Naive B cell (primary cell): ENCODE results near the gene FANCC. TPM values are rescaled to one million over a fixed set of nuclear protein-coding genes. Genes with fewer than 3 reads are reported as not detected.

Experiments
- ATAC-seq, 2 donors: fragments of 150-1000 bp; cut with Tn5 transposase; 2 replicates each; pipeline ENCODE4 v1.10.0; 2021; ENCODE audit warnings: low read depth in 2 of 2, mild to moderate bottlenecking in 2 of 2, moderate library complexity in 2 of 2
- DNase-seq: peaks from one replicate; pipeline ENCODE4 v3.0.0; 2022
- H3K27ac Mint-ChIP-seq, 6 donors: one replicate each; pipeline ENCODE4 v1.8.0; 2020 to 2022; ENCODE audit warnings: mild to moderate bottlenecking in 6 of 6, mixed read lengths in 6 of 6, moderate library complexity in 5 of 6, inconsistent platforms in 2 of 6
- H3K27me3 Mint-ChIP-seq, 3 donors: one replicate each; pipeline ENCODE4 v1.8.0; 2021 to 2022; ENCODE audit warnings: mixed read lengths in 3 of 3, mild to moderate bottlenecking in 1 of 3
- H3K36me3 Mint-ChIP-seq, 2 donors: one replicate each; pipeline ENCODE4 v1.8.0; 2020 to 2022; ENCODE audit warnings: mixed read lengths in 2 of 2, inconsistent platforms in 1 of 2, mild to moderate bottlenecking in 1 of 2
- H3K4me1 Mint-ChIP-seq, 3 donors: one replicate each; pipeline ENCODE4 v1.8.0; 2020 to 2022; ENCODE audit warnings: mixed read lengths in 3 of 3, inconsistent platforms in 1 of 3, mild to moderate bottlenecking in 1 of 3, moderate library complexity in 1 of 3
- H3K4me3 Mint-ChIP-seq, 8 donors: one replicate each; pipeline ENCODE4 v1.8.0; 2020 to 2022; ENCODE audit warnings: mild to moderate bottlenecking in 8 of 8, mixed read lengths in 8 of 8, moderate library complexity in 8 of 8, inconsistent platforms in 2 of 8
- H3K9me3 Mint-ChIP-seq, 7 donors: one replicate each; pipeline ENCODE4 v1.8.0; 2020 to 2022; ENCODE audit warnings: mixed read lengths in 7 of 7, mild to moderate bottlenecking in 5 of 7, inconsistent platforms in 2 of 7, moderate library complexity in 1 of 7
- polyA plus RNA-seq, 6 donors: library from polyadenylated mRNA; unstranded; fragments of 300-500 nt; fragmentation: Illumina TruSeq; gene quantifications; one replicate each; pipeline ENCODE4 v1.2.3, GENCODE V29; 2021; ENCODE audit warnings: low read depth in 6 of 6

The FANCC gene
- polyA plus RNA-seq, 6 donors from 2014 or later = 1.3 to 11.8 (median 3.4) TPM

DNA sequence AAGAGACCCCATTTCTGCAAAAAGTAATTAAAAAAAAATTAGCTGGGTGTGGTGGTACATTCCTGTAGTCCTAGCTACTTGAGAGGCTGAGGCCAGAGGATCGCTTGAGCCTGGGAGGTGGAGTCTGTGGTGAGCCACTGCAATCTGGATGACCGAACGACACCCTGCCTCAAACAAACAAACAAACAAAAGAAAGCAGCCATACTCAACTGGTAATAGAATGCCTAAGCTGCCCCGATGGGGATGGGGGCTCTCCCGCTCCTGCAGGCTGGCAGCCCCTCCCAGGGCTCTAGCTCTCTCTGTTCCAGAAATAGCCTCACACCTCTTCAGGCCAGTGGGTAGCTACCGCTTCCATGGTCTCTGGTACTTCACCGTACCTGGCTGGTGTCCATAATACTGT, 241.8 kb downstream of the FANCC start:
- H3K9me3 Mint-ChIP-seq = no peaks in the 10 kb centered on the region
- H3K27ac Mint-ChIP-seq = no peak overlapping the region
- DNase-seq (no peak), ATAC-seq (no peak)
- no peaks in the 10 kb centered on the region for H3K27me3 Mint-ChIP-seq
- peaks cover 0 to 4% of the 10 kb centered on the region in 2 donors for H3K36me3 Mint-ChIP-seq
- no peak overlapping the region for H3K4me3 Mint-ChIP-seq
- H3K4me1 Mint-ChIP-seq = peaks cover 0 to 4% (median 0%) of the 10 kb centered on the region in 3 donors

DNA sequence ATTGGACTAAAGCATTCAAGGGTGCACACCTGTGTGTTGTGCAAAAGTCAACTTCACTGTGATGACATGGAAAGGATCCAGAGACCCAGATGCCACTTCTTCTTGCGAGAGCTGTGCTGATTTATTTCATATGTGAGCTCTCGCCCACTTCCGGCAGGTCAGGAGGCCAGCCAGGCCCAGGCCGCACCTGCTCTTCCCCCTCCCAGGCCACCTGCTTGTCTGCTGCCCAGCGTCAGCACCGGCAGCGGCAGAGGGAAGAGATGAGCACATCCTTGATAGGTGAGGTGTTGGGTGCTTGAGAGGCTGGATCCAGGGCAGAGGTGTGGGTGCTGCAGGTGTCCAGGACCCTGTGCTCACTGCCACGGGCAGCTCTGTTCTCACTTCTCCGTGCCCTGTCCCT, 242.9 kb downstream of the FANCC start:
- DNase-seq = no peak
- Mint-ChIP-seq H3K4me1 (peaks cover 0 to 4% (median 0%) of the 10 kb centered on the region in 3 donors), H3K4me3 (no peak overlapping the region), H3K9me3 (no peaks in the 10 kb centered on the region), H3K27ac (no peak overlapping the region), H3K27me3 (no peaks in the 10 kb centered on the region), H3K36me3 (peaks cover 0 to 8% of the 10 kb centered on the region in 2 donors)
- ATAC-seq = no peak

DNA sequence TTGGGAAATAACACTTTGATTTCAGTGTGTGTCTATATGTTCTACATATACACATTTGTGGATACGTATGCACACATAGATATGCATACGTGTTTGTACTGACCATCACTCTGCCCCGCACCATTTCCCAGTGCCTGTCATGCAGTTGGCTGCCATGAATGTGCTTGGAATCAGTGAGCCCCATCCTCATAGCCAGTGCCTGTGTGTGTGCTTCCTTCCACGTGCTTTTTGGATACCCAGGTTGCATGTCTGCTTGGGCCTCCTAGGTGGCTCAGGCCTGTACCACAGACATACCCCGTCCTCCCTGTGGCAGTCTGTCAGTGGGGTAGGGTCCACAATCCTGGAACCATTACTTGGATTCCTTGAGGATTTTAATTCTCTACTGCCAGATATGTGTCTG, 243.6 kb downstream of the FANCC start:
- no peaks in the 10 kb centered on the region for H3K27me3 Mint-ChIP-seq
- ATAC-seq (no peak), DNase-seq (no peak)
- peaks cover 0 to 4% (median 0%) of the 10 kb centered on the region in 3 donors for H3K4me1 Mint-ChIP-seq
- H3K27ac Mint-ChIP-seq = no peak overlapping the region
- no peak overlapping the region for H3K4me3 Mint-ChIP-seq
- no peaks in the 10 kb centered on the region for H3K9me3 Mint-ChIP-seq
- H3K36me3 Mint-ChIP-seq = peaks cover 0 to 8% of the 10 kb centered on the region in 2 donors

DNA sequence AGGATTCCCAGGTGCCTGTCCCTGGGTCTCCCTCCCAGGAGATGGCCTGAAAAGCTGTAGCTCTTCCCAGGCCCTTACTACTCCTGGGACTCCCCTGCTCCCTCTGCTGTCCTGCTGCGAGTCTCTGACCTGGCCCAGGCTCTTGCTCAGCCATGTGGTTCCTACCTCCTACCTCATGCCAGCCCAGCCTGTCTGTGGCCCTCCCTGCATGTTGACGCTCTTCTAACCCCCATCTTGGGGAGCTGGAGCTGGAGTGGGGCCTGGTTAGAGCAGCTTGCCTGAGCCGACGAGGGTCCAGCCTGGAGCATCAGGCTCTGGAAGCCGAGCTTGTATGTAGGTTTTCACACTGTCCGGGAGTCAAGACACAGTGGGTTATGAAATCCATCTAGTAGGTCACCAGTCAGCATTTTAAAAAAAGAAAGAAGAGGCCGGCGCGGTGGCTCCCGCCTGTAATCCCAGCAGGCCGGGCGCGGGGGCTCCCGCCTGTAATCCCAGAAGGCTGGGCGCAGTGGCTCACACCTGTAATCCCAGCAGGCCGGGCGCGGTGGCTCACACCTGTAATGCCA, 244.4 kb downstream of the FANCC start:
- Mint-ChIP-seq H3K9me3 (no peaks in the 10 kb centered on the region), H3K27ac (no peak overlapping the region), H3K36me3 (peaks cover 0 to 12% of the 10 kb centered on the region in 2 donors), H3K4me1 (peaks cover 0 to 4% (median 0%) of the 10 kb centered on the region in 3 donors), H3K4me3 (no peak overlapping the region), H3K27me3 (no peaks in the 10 kb centered on the region)
- DNase-seq (no peak), ATAC-seq (no peak)

DNA sequence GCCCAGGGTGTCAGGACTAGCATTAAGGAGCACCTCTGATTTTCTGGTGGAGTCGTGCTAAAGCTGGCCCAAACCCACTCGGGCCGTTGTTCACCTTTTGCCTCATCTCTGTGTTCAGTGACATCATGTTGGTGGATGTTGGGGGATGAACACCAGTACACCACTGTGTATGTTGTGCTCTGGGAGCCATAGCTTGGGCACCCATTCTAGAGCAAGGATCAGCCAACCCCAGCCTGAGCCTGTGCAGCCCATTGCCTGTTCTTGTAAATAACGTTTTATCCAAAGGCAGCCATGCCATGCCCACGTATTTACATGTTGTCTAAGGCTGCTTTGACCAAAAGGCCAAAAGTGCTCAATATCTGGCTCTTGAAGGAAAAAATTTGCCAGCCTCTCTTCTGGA, 245.6 kb downstream of the FANCC start:
- Mint-ChIP-seq H3K4me3 (no peak overlapping the region), H3K36me3 (peaks cover 0 to 12% of the 10 kb centered on the region in 2 donors), H3K27me3 (no peaks in the 10 kb centered on the region), H3K4me1 (peaks cover 0 to 4% (median 0%) of the 10 kb centered on the region in 3 donors), H3K9me3 (no peaks in the 10 kb centered on the region), H3K27ac (no peak overlapping the region)
- DNase-seq (no peak), ATAC-seq (no peak)

DNA sequence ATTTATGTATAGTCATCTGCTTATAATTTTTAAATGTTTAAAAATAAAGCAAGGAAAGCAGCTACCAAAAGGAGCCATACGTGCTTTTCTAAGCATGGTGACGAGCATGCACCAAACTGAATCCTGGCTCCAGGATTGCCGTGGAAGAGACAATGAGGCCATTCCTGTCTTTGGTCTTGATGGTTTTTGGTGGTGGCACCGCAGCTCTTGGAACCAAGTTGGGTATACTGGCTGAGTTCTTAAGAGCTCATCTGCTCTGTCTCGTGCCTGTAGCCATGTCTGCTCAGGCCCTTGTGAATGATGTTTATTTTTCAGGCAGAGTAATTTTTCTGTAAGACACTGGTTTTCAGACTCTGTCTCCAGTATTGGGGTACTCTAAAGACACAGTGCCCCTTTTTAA, 246.1 kb downstream of the FANCC start:
- peaks cover 0 to 4% (median 0%) of the 10 kb centered on the region in 3 donors for H3K4me1 Mint-ChIP-seq
- ATAC-seq = no peak
- no peak for DNase-seq
- no peak overlapping the region for H3K27ac Mint-ChIP-seq
- H3K4me3 Mint-ChIP-seq = no peak overlapping the region
- peaks cover 0 to 12% of the 10 kb centered on the region in 2 donors for H3K36me3 Mint-ChIP-seq
- H3K27me3 Mint-ChIP-seq = no peaks in the 10 kb centered on the region
- no peaks in the 10 kb centered on the region for H3K9me3 Mint-ChIP-seq

DNA sequence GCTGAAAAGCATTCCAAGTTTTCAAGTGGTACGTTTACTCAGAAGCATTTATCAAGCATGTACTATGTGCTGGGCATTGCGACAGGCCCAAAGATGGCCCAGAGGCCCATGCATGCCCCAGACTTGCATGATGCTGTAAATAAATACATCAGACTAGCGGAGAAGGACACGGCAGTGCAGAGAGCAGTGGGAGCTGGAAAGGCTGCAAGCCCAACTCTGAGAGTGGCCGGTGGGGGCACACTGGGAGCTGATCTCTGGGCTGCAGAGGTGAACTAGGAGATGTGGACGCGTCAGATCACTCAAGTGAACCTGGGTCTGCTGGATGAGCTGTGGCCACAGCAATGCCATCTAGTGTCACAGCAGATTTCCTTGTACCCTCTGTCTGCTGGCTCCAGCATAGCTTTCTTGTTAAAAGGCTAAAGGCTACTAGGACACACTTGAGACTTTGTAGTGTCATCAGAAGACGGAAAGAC, 246.9 kb downstream of the FANCC start:
- Mint-ChIP-seq H3K4me3 (no peak overlapping the region), H3K27ac (no peak overlapping the region), H3K36me3 (peaks cover 0 to 12% of the 10 kb centered on the region in 2 donors), H3K27me3 (no peaks in the 10 kb centered on the region), H3K9me3 (no peaks in the 10 kb centered on the region), H3K4me1 (peaks cover 0 to 4% (median 0%) of the 10 kb centered on the region in 3 donors)
- DNase-seq = no peak
- ATAC-seq = no peak

DNA sequence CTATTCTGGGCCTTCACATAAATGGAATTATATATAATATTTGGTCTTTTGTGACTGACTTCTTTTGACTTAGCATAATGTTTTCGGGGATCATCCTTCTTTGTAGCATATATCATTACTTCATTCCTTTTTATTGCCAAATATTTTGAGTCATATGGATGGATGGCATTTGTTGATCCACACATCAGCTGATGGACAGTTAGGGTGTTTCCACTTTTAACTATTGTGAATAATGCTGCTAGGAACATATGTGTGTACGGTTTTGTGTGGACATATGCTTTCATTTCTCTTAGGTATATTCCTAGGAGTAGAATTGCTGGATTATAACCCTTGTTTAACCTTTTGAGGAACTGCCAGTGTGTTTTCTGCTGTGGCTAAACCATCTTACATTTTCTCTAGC, 249.6 kb downstream of the FANCC start:
- no peaks in the 10 kb centered on the region for H3K27me3 Mint-ChIP-seq
- ATAC-seq (no peak), DNase-seq (no peak)
- H3K36me3 Mint-ChIP-seq = peaks cover 9 to 15% of the 10 kb centered on the region in 2 donors
- no peaks in the 10 kb centered on the region for H3K9me3 Mint-ChIP-seq
- no peaks in the 10 kb centered on the region for H3K4me1 Mint-ChIP-seq
- no peak overlapping the region for H3K4me3 Mint-ChIP-seq
- H3K27ac Mint-ChIP-seq = no peak overlapping the region

DNA sequence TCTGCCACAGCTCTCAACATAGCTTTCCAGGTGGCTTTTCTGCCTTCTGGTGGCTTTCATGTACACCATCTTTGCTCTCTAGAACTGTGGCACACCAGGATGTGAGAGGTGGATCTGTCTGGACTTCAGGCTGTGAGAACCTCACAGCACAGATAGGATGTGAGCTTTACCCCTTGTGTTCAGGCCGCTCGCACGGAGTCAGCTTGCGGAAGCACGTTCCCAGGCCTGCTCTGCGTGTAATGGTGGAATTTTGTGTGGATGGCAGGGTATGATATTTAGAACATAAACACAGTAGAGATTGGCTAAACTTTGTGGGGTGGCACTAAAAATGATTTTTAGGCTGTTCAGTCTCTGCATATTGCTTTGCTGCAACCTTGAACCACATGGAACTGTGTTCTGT, 250.5 kb downstream of the FANCC start:
- no peak overlapping the region for H3K4me3 Mint-ChIP-seq
- peaks cover 0 to 1% (median 0%) of the 10 kb centered on the region in 3 donors for H3K4me1 Mint-ChIP-seq
- H3K9me3 Mint-ChIP-seq = no peaks in the 10 kb centered on the region
- H3K27me3 Mint-ChIP-seq = no peaks in the 10 kb centered on the region
- DNase-seq (no peak), ATAC-seq (no peak)
- H3K36me3 Mint-ChIP-seq = peaks cover 9 to 19% of the 10 kb centered on the region in 2 donors
- no peak overlapping the region for H3K27ac Mint-ChIP-seq

DNA sequence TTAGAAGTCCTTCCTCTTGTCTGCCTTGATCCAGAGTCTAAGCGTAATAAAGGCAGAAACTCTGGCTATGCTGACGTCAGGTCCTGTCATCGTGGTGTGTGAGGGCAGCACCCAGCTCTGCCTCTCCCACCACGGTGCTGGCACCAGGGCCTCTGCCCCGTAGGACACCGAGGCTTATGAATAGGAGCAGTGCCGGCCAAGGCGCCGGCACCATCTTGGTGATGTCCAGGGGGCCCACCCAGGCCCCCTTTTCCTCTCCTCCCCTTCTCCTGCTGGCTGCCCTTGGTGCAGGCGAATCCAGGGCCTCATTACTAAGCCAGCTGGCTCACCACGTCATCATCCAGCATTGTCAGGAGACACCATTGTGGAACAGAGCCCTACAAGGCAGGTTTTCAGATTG, 252.3 kb downstream of the FANCC start:
- ATAC-seq (no peak), DNase-seq (no peak)
- peaks cover 0 to 5% (median 0%) of the 10 kb centered on the region in 3 donors for H3K4me1 Mint-ChIP-seq

DNA sequence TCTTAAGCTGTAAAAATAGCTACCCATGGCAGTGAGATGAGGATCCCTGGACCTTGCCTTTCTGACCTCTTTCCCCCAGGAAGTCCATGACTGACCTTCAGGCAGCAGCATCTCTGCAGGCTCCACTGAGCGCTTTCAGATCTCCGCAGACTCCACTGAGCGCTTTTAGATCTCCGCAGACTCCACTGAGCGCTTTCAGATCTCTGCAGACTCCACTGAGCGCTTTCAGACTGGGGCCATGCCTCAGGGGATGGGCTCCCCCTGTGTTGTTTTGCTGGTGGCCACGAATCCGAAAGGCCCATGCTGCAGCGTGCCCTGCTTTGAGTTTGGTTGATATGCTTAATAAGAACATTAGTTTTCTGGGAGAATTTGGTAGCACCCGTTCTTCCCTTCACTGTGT, 254.2 kb downstream of the FANCC start:
- H3K27me3 Mint-ChIP-seq = no peaks in the 10 kb centered on the region
- peaks cover 9 to 16% of the 10 kb centered on the region in 2 donors for H3K36me3 Mint-ChIP-seq
- DNase-seq = no peak
- no peak for ATAC-seq
- peaks cover 0 to 5% (median 3%) of the 10 kb centered on the region in 3 donors for H3K4me1 Mint-ChIP-seq
- no peaks in the 10 kb centered on the region for H3K9me3 Mint-ChIP-seq
- no peak overlapping the region for H3K4me3 Mint-ChIP-seq
- peak overlapping the region in 1 of 6 donors; percentile 61 for H3K27ac Mint-ChIP-seq

More for the DNA sequence above, 252.3 kb downstream of the FANCC start:
- Mint-ChIP-seq H3K36me3 (peaks cover 9 to 19% of the 10 kb centered on the region in 2 donors), H3K9me3 (no peaks in the 10 kb centered on the region), H3K27me3 (no peaks in the 10 kb centered on the region), H3K4me3 (no peak overlapping the region), H3K27ac (no peak overlapping the region)

DNA sequence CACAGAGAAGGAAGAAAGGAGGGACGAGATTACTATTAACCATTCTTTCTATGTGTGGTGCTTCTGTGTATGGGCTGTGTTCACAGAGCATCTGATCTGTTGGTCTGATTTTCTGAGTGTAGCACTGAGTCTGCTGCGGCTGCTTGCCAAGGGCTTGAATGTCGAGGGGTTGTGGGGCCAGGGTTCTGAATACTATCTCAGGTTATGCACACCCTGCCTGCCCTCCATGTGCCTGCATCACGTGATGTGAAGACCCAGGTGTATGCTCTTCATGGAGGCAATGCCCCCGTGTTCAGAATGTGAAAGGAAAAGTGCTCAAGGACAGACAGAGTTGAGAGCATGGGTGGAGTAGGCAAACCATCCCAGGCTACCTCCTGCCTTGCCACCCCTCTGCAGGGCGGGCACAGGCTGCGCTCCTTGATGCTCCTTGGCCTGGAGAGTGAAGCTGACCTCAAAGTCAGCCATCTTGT, 254.9 kb downstream of the FANCC start:
- H3K27me3 Mint-ChIP-seq = no peaks in the 10 kb centered on the region
- H3K36me3 Mint-ChIP-seq = peaks cover 9 to 15% of the 10 kb centered on the region in 2 donors
- no peaks in the 10 kb centered on the region for H3K9me3 Mint-ChIP-seq
- H3K4me3 Mint-ChIP-seq = no peak overlapping the region
- peaks cover 0 to 5% (median 3%) of the 10 kb centered on the region in 3 donors for H3K4me1 Mint-ChIP-seq
- DNase-seq (no peak), ATAC-seq (no peak)
- H3K27ac Mint-ChIP-seq = peak overlapping the region in 1 of 6 donors; percentile 49

DNA sequence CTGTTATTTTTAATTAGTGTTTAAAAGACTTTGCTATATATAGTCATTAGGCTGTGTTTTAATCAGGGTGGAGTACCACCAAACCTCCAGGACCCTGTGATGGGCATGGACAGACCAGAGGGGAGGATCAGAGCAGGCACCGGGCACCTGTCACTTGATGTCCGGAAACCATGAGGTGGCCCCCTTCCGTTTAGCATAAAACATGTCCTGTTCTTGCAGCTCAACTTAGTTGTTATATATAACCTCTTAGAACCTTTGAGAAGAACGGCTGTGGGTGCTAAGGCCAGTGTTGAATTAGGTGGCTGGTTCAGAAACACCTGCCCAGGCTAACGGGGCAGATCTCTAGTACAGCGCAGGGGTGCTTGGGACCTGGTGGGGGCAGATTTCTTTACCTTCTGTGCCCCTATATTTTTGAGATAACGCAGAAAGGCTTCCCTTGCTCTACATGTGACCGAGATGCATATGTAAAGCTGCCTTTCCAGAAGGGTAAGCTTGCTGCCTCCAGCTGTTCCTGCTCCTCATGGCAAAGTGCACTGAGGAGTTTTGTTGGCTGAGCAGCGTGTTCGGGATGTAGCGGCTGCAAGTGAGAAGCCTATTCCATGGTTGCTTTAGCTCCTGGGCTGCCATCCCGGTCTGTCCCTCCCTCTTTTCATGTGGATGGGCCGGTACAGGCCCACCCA, 255.5 kb downstream of the FANCC start:
- no peak overlapping the region for H3K4me3 Mint-ChIP-seq
- no peaks in the 10 kb centered on the region for H3K27me3 Mint-ChIP-seq
- H3K9me3 Mint-ChIP-seq = no peaks in the 10 kb centered on the region
- DNase-seq (no peak), ATAC-seq (no peak)
- H3K27ac Mint-ChIP-seq = no peak overlapping the region
- peaks cover 9 to 15% of the 10 kb centered on the region in 2 donors for H3K36me3 Mint-ChIP-seq
- peaks cover 0 to 5% (median 3%) of the 10 kb centered on the region in 3 donors for H3K4me1 Mint-ChIP-seq

DNA sequence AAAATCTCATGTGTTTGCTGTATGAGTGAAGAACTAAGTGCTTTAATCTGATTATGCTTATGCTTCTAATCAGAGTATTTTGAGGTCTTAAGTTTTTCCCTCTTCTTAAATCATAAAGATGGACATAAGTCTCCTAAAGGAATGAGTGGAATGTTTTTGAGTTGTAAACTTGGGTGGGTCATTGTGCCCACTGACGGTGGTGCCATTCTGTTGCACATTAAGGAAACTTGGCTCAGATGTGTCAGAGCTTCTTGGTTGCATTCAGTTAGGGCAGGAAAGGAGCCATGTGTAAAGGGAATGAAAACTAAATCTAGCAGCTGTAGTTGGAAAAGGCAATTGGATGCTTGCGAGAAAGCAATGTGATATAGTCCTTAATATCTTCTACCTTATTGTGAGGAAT, 256.6 kb downstream of the FANCC start:
- no peak for DNase-seq
- ATAC-seq = no peak
- Mint-ChIP-seq H3K27me3 (no peaks in the 10 kb centered on the region), H3K9me3 (no peaks in the 10 kb centered on the region), H3K27ac (peak overlapping the region in 1 of 6 donors; percentile 57), H3K4me3 (no peak overlapping the region), H3K36me3 (peaks cover 9 to 15% of the 10 kb centered on the region in 2 donors), H3K4me1 (peaks cover 0 to 5% (median 3%) of the 10 kb centered on the region in 3 donors)
